SJCRH30 (cell line): ENCODE data around the gene CHST12. TPM values are rescaled to one million over a fixed set of nuclear protein-coding genes. Genes with fewer than 3 reads are reported as not detected.
A peak's percentile ranks its signal among the peaks of the same experiment; 100 is the strongest.
"Not testable (repeated sequence)": the region's sequence is repeated elsewhere in the genome, so short reads cannot be mapped to it uniquely, and the experiment has no call there.

Source experiments
- DNase-seq, 2 experiments: peaks; one replicate each; pipeline ENCODE4 v3.0.0-alpha.2; 2015 to 2020
- H3K27ac ChIP-seq: fragments of 250-450 bp; sonication (Bioruptor Pico); 2 replicates; pipeline ENCODE4 v1.5.1; 2020; ENCODE audit warnings: mild to moderate bottlenecking, moderate library complexity
- H3K27me3 ChIP-seq: fragments of 250-450 bp; sonication (Bioruptor Pico); 2 replicates; pipeline ENCODE4 v1.5.1; 2020; ENCODE audit warnings: mild to moderate bottlenecking, moderate library complexity
- H3K36me3 ChIP-seq: fragments of 250-450 bp; sonication (Bioruptor Pico); 2 replicates; pipeline ENCODE4 v1.5.1; 2020; ENCODE audit warnings: mild to moderate bottlenecking, moderate library complexity
- H3K4me1 ChIP-seq: fragments of 250-450 bp; sonication (Bioruptor Pico); 2 replicates; pipeline ENCODE4 v1.5.1; 2020; ENCODE audit warnings: mild to moderate bottlenecking, moderate library complexity
- H3K4me3 ChIP-seq: fragments of 250-450 bp; sonication (Bioruptor Pico); 2 replicates; pipeline ENCODE4 v1.5.1; 2020; ENCODE audit warnings: mild to moderate bottlenecking, moderate library complexity
- H3K9me3 ChIP-seq: fragments of 250-450 bp; sonication (Bioruptor Pico); replicated peaks from 2 replicates; pipeline ENCODE4 v1.5.1; 2020; ENCODE audit warnings: mild to moderate bottlenecking, moderate library complexity
- total RNA-seq: library from RNA; depleted of rRNA; stranded (reverse); fragments of >200 nt; shearing (Covaris generic); gene quantifications from 2 replicates; pipeline ENCODE4 v1.2.3, GENCODE V29; 2014

CHST12 gene
- total RNA-seq, 1 experiment from 2014 or later: 7.8 TPM

GRCh38 chr7:2405201-2405600, 1.8 kb downstream of the CHST12 start:
- peaks cover 39% of the 10 kb centered on the region for H3K4me1 ChIP-seq
- no peak for DNase-seq
- H3K27me3 ChIP-seq: no peaks in the 10 kb centered on the region
- no peaks in the 10 kb centered on the region for H3K36me3 ChIP-seq
- no peak overlapping the region for H3K4me3 ChIP-seq
- no peaks in the 10 kb centered on the region for H3K9me3 ChIP-seq
- H3K27ac ChIP-seq: no peak overlapping the region

GRCh38 chr7:2405601-2406345, 2.4 kb downstream of the CHST12 start:
- H3K27ac ChIP-seq: no peak overlapping the region
- peaks cover 34% of the 10 kb centered on the region for H3K4me1 ChIP-seq
- no peaks in the 10 kb centered on the region for H3K9me3 ChIP-seq
- H3K36me3 ChIP-seq: no peaks in the 10 kb centered on the region
- H3K27me3 ChIP-seq: no peaks in the 10 kb centered on the region
- no peak overlapping the region for H3K4me3 ChIP-seq
- DNase-seq: no peak

GRCh38 chr7:2409745-2410414, 6.5 kb downstream of the CHST12 start:
- no peaks in the 10 kb centered on the region for H3K36me3 ChIP-seq
- H3K9me3 ChIP-seq: no peaks in the 10 kb centered on the region
- no peaks in the 10 kb centered on the region for H3K27me3 ChIP-seq
- DNase-seq: no peak
- H3K27ac ChIP-seq: no peak overlapping the region
- no peak overlapping the region for H3K4me3 ChIP-seq
- H3K4me1 ChIP-seq: peaks cover 21% of the 10 kb centered on the region

- no peaks in the 10 kb centered on the region for H3K9me3 ChIP-seq
- H3K27ac ChIP-seq: no peak overlapping the region
Observed at GRCh38 chr7:2411049-2411448, 7.6 kb downstream of the CHST12 start.

GRCh38 chr7:2411815-2412586, 8.6 kb downstream of the CHST12 start:
- H3K4me1 ChIP-seq: peaks cover 21% of the 10 kb centered on the region
- H3K4me3 ChIP-seq: no peak overlapping the region
- DNase-seq: no peak
- no peaks in the 10 kb centered on the region for H3K36me3 ChIP-seq
- H3K27me3 ChIP-seq: no peaks in the 10 kb centered on the region
- H3K27ac ChIP-seq: no peak overlapping the region
- H3K9me3 ChIP-seq: no peaks in the 10 kb centered on the region

More at GRCh38 chr7:2411049-2411448, 7.6 kb downstream of the CHST12 start:
- Histone ChIP-seq H3K4me3 (no peak overlapping the region), H3K27me3 (no peaks in the 10 kb centered on the region), H3K36me3 (no peaks in the 10 kb centered on the region), H3K4me1 (peaks cover 21% of the 10 kb centered on the region)
- no peak for DNase-seq

- H3K9me3 ChIP-seq: no peaks in the 10 kb centered on the region
- DNase-seq: no peak
- H3K27me3 ChIP-seq: no peaks in the 10 kb centered on the region
- H3K36me3 ChIP-seq: no peaks in the 10 kb centered on the region
- no peak overlapping the region for H3K4me3 ChIP-seq
- no peak overlapping the region for H3K27ac ChIP-seq
- H3K4me1 ChIP-seq: peaks cover 19% of the 10 kb centered on the region
Observed at GRCh38 chr7:2412587-2413201, 9.3 kb downstream of the CHST12 start.

- DNase-seq: no peak
- Histone ChIP-seq H3K4me1 (no peaks in the 10 kb centered on the region), H3K27me3 (no peaks in the 10 kb centered on the region), H3K27ac (no peak overlapping the region), H3K9me3 (no peaks in the 10 kb centered on the region), H3K36me3 (no peaks in the 10 kb centered on the region), H3K4me3 (no peak overlapping the region)
Observed at GRCh38 chr7:2416063-2416462, 12.7 kb downstream of the CHST12 start.

- no peak for DNase-seq
- H3K4me3 ChIP-seq: no peak overlapping the region
- no peaks in the 10 kb centered on the region for H3K9me3 ChIP-seq
- no peak overlapping the region for H3K27ac ChIP-seq
- H3K36me3 ChIP-seq: no peaks in the 10 kb centered on the region
- no peaks in the 10 kb centered on the region for H3K27me3 ChIP-seq
- no peaks in the 10 kb centered on the region for H3K4me1 ChIP-seq
Observed at GRCh38 chr7:2416650-2417049, 13.2 kb downstream of the CHST12 start.

GRCh38 chr7:2417178-2417577, 13.8 kb downstream of the CHST12 start:
- H3K4me3 ChIP-seq, H3K27ac ChIP-seq, H3K4me1 ChIP-seq, H3K36me3 ChIP-seq, H3K27me3 ChIP-seq, DNase-seq, H3K9me3 ChIP-seq: not testable (repeated sequence)

- no peak overlapping the region for H3K27ac ChIP-seq
- no peaks in the 10 kb centered on the region for H3K36me3 ChIP-seq
- no peaks in the 10 kb centered on the region for H3K4me1 ChIP-seq
- H3K4me3 ChIP-seq: no peak overlapping the region
- no peaks in the 10 kb centered on the region for H3K27me3 ChIP-seq
- no peak for DNase-seq
- no peaks in the 10 kb centered on the region for H3K9me3 ChIP-seq
Observed at GRCh38 chr7:2417981-2418481, 14.6 kb downstream of the CHST12 start.

- H3K9me3 ChIP-seq: no peaks in the 10 kb centered on the region
- no peak overlapping the region for H3K4me3 ChIP-seq
- H3K27ac ChIP-seq: no peak overlapping the region
- DNase-seq: no peak
- peaks cover 2% of the 10 kb centered on the region; the same call in 1 of the 2 replicates for H3K4me1 ChIP-seq
- H3K27me3 ChIP-seq: no peaks in the 10 kb centered on the region
- H3K36me3 ChIP-seq: no peaks in the 10 kb centered on the region
Observed at GRCh38 chr7:2420216-2420933, 17.0 kb downstream of the CHST12 start.

- H3K27ac ChIP-seq: no peak overlapping the region
- peaks cover 7% of the 10 kb centered on the region; the same call in 1 of the 2 replicates for H3K4me1 ChIP-seq
- H3K9me3 ChIP-seq: no peaks in the 10 kb centered on the region
- DNase-seq: no peak
- H3K27me3 ChIP-seq: no peaks in the 10 kb centered on the region
- no peaks in the 10 kb centered on the region for H3K36me3 ChIP-seq
- no peak overlapping the region for H3K4me3 ChIP-seq
Observed at GRCh38 chr7:2421943-2422310, 18.5 kb downstream of the CHST12 start.

GRCh38 chr7:2425749-2426148, 22.3 kb downstream of the CHST12 start:
- H3K4me3 ChIP-seq: no peak overlapping the region
- DNase-seq: no peak
- H3K36me3 ChIP-seq: 0 out of 2 replicates have a peak, but pooled peaks cover 3% of the 10 kb centered on the region
- peaks cover 7% of the 10 kb centered on the region; the same call in 1 of the 2 replicates for H3K4me1 ChIP-seq
- H3K27ac ChIP-seq: no peak overlapping the region
- no peaks in the 10 kb centered on the region for H3K27me3 ChIP-seq
- H3K9me3 ChIP-seq: 0 out of 2 replicates have a peak, but pooled peaks cover under 1% of the 10 kb centered on the region

- H3K27me3 ChIP-seq: no peaks in the 10 kb centered on the region
Observed at GRCh38 chr7:2431260-2431867, 28.0 kb downstream of the CHST12 start.

More at GRCh38 chr7:2431260-2431867, 28.0 kb downstream of the CHST12 start:
- Histone ChIP-seq H3K9me3 (0 out of 2 replicates have a peak, but pooled peaks cover 8% of the 10 kb centered on the region), H3K4me3 (no peak overlapping the region), H3K36me3 (peaks cover 17% of the 10 kb centered on the region), H3K27ac (no peak overlapping the region), H3K4me1 (no peaks in the 10 kb centered on the region)
- DNase-seq: peak; percentile 25 to 40
